H1 (cell line): ENCODE results near the gene LRRIQ3. TPM values are rescaled to one million over a fixed set of nuclear protein-coding genes. Genes with fewer than 3 reads are reported as not detected.

Experiments used
- CTCF ChIA-PET: fragments of 300-600 bp; sonication (Branson Sonifier 250); formaldehyde crosslinking; loops from one replicate; lab custom pipeline; 2021; ENCODE audit not compliant: partially characterized antibody; lab: Charles Lee
- POLR2A ChIA-PET: fragments of 300-600 bp; sonication (Branson Sonifier 250); formaldehyde crosslinking; loops from one replicate; lab custom pipeline; 2021; ENCODE audit warnings: inconsistent platforms; ENCODE audit not compliant: partially characterized antibody; lab: Charles Lee
- DNase-seq, 2 experiments: peaks; one replicate each; pipeline versions ENCODE4 v3.0.0 to v3.0.0-alpha.2; 2010 to 2022; ENCODE audit warnings: low spot score in 2 of 2, low read depth in 1 of 2, mixed read lengths in 1 of 2
- FAIRE-seq: peaks from 2 replicates; lab custom pipeline; 2011; peaks lifted over from hg19 to GRCh38; lab: Jason Lieb, UNC
- H2AFZ ChIP-seq: 2 replicates; pipeline ENCODE4 v1.8.1; 2012; ENCODE audit warnings: low read length, inconsistent platforms
- H2AK5ac ChIP-seq: 2 replicates; pipeline ENCODE4 v1.6.1; 2013; ENCODE audit warnings: low read depth, low read length
- H2BK120ac ChIP-seq: replicated peaks from 2 replicates; pipeline ENCODE3; 2013; ENCODE audit warnings: low read depth, low read length, inconsistent platforms
- H2BK12ac ChIP-seq: 2 replicates; pipeline ENCODE4 v1.6.1; 2013; ENCODE audit warnings: low read depth, low read length
- H2BK15ac ChIP-seq: 2 replicates; pipeline ENCODE4 v1.6.1; 2013; ENCODE audit warnings: low read length
- H2BK20ac ChIP-seq: 2 replicates; pipeline ENCODE4 v1.6.1; 2013; ENCODE audit warnings: low read length
- H2BK5ac ChIP-seq: 2 replicates; pipeline ENCODE4 v1.6.1; 2013; ENCODE audit warnings: low read depth, low read length
- H3K14ac ChIP-seq: 2 replicates; pipeline ENCODE4 v1.6.1; 2013; ENCODE audit warnings: inconsistent platforms; ENCODE audit not compliant: insufficient read length
- H3K18ac ChIP-seq: 2 replicates; pipeline ENCODE4 v1.6.1; 2013; ENCODE audit warnings: low read length; ENCODE audit errors: extremely low read depth
- H3K23ac ChIP-seq: 2 replicates; pipeline ENCODE4 v1.6.1; 2013; ENCODE audit warnings: inconsistent platforms; ENCODE audit not compliant: insufficient read length
- H3K23me2 ChIP-seq: 2 replicates; pipeline ENCODE4 v1.6.1; 2013; ENCODE audit warnings: low read depth, low read length
- H3K27ac ChIP-seq: 2 replicates; pipeline ENCODE4 v1.6.1; 2011; ENCODE audit warnings: low read depth, low read length, inconsistent platforms
- H3K27me3 ChIP-seq, 4 experiments: replicated peaks in 1 of 4; 1 replicate in 1 of 4; 2 replicates in 3 of 4; pipeline versions ENCODE4 v1.6.1 to v1.8.1; 2011 to 2013; ENCODE audit warnings: low read length in 3 of 4, mild to moderate bottlenecking in 3 of 4, inconsistent platforms in 2 of 4, mixed read lengths in 2 of 4, moderate library complexity in 1 of 4; ENCODE audit not compliant: control insufficient read depth in 3 of 4, insufficient read depth in 3 of 4; ENCODE audit errors: extremely low read depth in 1 of 4
- H3K36me3 ChIP-seq, 4 experiments: 2 replicates each; pipeline versions ENCODE4 v1.6.1 to v1.8.1; 2011 to 2013; ENCODE audit warnings: mild to moderate bottlenecking in 4 of 4, low read length in 3 of 4, moderate library complexity in 2 of 4, control low read depth in 1 of 4, inconsistent platforms in 1 of 4; ENCODE audit not compliant: insufficient read depth in 4 of 4, control insufficient read depth in 2 of 4
- H3K4ac ChIP-seq: replicated peaks from 2 replicates; pipeline ENCODE3; 2013; ENCODE audit warnings: low read length, low read depth, mixed read lengths, inconsistent platforms; ENCODE audit not compliant: insufficient read length
- H3K4me1 ChIP-seq, 4 experiments: replicated peaks in 1 of 4; 1 replicate in 1 of 4; 2 replicates in 3 of 4; pipeline versions ENCODE4 v1.6.1 to v1.8.1; 2011 to 2013; ENCODE audit warnings: low read length in 3 of 4, inconsistent platforms in 2 of 4, mixed read lengths in 1 of 4; ENCODE audit not compliant: insufficient read depth in 4 of 4, control insufficient read depth in 3 of 4
- H3K4me2 ChIP-seq, 2 experiments: 2 replicates each; pipeline versions ENCODE4 v1.6.1 to v1.8.1; 2011 to 2013; ENCODE audit warnings: low read depth in 2 of 2, low read length in 2 of 2, control low read depth in 1 of 2, inconsistent platforms in 1 of 2, mild to moderate bottlenecking in 1 of 2; ENCODE audit not compliant: insufficient read depth in 1 of 2
- H3K4me3 ChIP-seq, 4 experiments: fragments of 200-600, 300-600 bp in 1 of 4; sonication (generic), shearing (Covaris generic), sonication (Bioruptor Twin) in 1 of 4; 2 replicates each; pipeline versions ENCODE4 v1.5.1 to v1.8.1; 2011 to 2016; ENCODE audit warnings: low read length in 4 of 4, low read depth in 3 of 4, control low read depth in 2 of 4, inconsistent platforms in 2 of 4, mild to moderate bottlenecking in 2 of 4, mixed read lengths in 1 of 4, moderate library complexity in 1 of 4; ENCODE audit not compliant: insufficient read depth in 2 of 4; ENCODE audit errors: extremely low read depth in 1 of 4
- H3K56ac ChIP-seq: replicated peaks from 2 replicates; pipeline ENCODE3; 2013; ENCODE audit warnings: low read depth, mild to moderate bottlenecking, mixed read lengths, low read length, inconsistent platforms; ENCODE audit not compliant: insufficient read length
- H3K79me1 ChIP-seq: 2 replicates; pipeline ENCODE4 v1.6.1; 2013; ENCODE audit warnings: low read depth, low read length, control low read depth
- H3K79me2 ChIP-seq, 2 experiments: 2 replicates each; pipeline versions ENCODE4 v1.6.1 to v1.8.1; 2012 to 2013; ENCODE audit warnings: low read length in 2 of 2, mild to moderate bottlenecking in 2 of 2, inconsistent platforms in 1 of 2; ENCODE audit not compliant: insufficient read depth in 2 of 2, control insufficient read depth in 1 of 2
- H3K9ac ChIP-seq, 4 experiments: replicated peaks in 1 of 4; 1 replicate in 1 of 4; 2 replicates in 3 of 4; pipeline versions ENCODE4 v1.6.1 to v1.8.1; 2011 to 2013; ENCODE audit warnings: low read depth in 3 of 4, low read length in 3 of 4, control low read depth in 2 of 4, mild to moderate bottlenecking in 2 of 4, moderate library complexity in 2 of 4, inconsistent platforms in 1 of 4; ENCODE audit errors: extremely low read depth in 1 of 4
- H3K9me3 ChIP-seq, 2 experiments: 2 replicates each; pipeline versions ENCODE4 v1.6.1 to v1.8.1; 2012 to 2013; ENCODE audit warnings: mild to moderate bottlenecking in 2 of 2, moderate library complexity in 2 of 2, control low read depth in 1 of 2, inconsistent platforms in 1 of 2, low read depth in 1 of 2, low read length in 1 of 2, mixed read lengths in 1 of 2; ENCODE audit not compliant: insufficient read depth in 2 of 2
- H4K20me1 ChIP-seq, 2 experiments: replicated peaks in 1 of 2; 2 replicates each; pipeline versions ENCODE3 to v1.8.1; 2011 to 2013; ENCODE audit warnings: inconsistent platforms in 2 of 2, low read length in 2 of 2, mild to moderate bottlenecking in 1 of 2; ENCODE audit not compliant: insufficient read depth in 2 of 2, control insufficient read depth in 1 of 2
- H4K5ac ChIP-seq: 2 replicates; pipeline ENCODE4 v1.6.1; 2013; ENCODE audit warnings: low read length, low read depth, mixed read lengths, inconsistent platforms; ENCODE audit not compliant: insufficient read length
- H4K8ac ChIP-seq: 2 replicates; pipeline ENCODE4 v1.8.0; 2013; ENCODE audit warnings: mild to moderate bottlenecking, moderate library complexity, low read length, inconsistent platforms; ENCODE audit not compliant: insufficient read depth; ENCODE audit errors: extremely low read depth
- H4K91ac ChIP-seq: replicated peaks from 2 replicates; pipeline ENCODE3; 2013; ENCODE audit warnings: low read length, mixed read lengths, inconsistent platforms; ENCODE audit not compliant: insufficient read length
- BRCA1 ChIP-seq: IDR thresholded peaks from 2 replicates; pipeline ENCODE4 v1.6.1; 2012; ENCODE audit warnings: low read depth, low read length, improper control_type of control experiment
- CBX8 ChIP-seq: fragments of 300-800, 300-1000 bp; sonication (generic); IDR thresholded peaks from 2 replicates; pipeline ENCODE4 v1.7.1; 2016; ENCODE audit warnings: low read depth, low read length, borderline replicate concordance
- CHD1 ChIP-seq: IDR thresholded peaks from 2 replicates; pipeline ENCODE4 v1.6.1; 2012; ENCODE audit warnings: low read depth, low read length, improper control_type of control experiment
- CHD2 ChIP-seq: IDR thresholded peaks from 2 replicates; pipeline ENCODE4 v1.6.1; 2012; ENCODE audit warnings: low read length, improper control_type of control experiment
- EZH2 ChIP-seq: fragments of 200-600 bp; sonication (generic); IDR thresholded peaks from 2 replicates; pipeline ENCODE4 v1.7.1; 2012; ENCODE audit warnings: low read depth, mild to moderate bottlenecking, moderate library complexity, low read length, inconsistent platforms; ENCODE audit not compliant: severe bottlenecking
- KDM1A ChIP-seq: fragments of 200-600, 300-600 bp; sonication (generic); IDR thresholded peaks from 2 replicates; pipeline ENCODE4 v1.7.1; 2016; ENCODE audit warnings: mild to moderate bottlenecking, low read length, borderline replicate concordance
- MAFK ChIP-seq: IDR thresholded peaks from 2 replicates; pipeline ENCODE4 v1.6.1; 2012; ENCODE audit warnings: low read depth, mild to moderate bottlenecking, improper control_type of control experiment, low read length
- POLR2AphosphoS5 ChIP-seq: IDR thresholded peaks from 2 replicates; pipeline ENCODE4 v1.6.1; 2011; ENCODE audit warnings: low read depth, low read length
- SIRT6 ChIP-seq: IDR thresholded peaks from one replicate; pipeline ENCODE4 v1.7.1; 2012; ENCODE audit warnings: low read length, inconsistent platforms
- SIX5 ChIP-seq: IDR thresholded peaks from 2 replicates; pipeline ENCODE4 v1.6.1; 2011; ENCODE audit warnings: mild to moderate bottlenecking, low read depth, low read length
- TAF7 ChIP-seq: optimal IDR thresholded peaks from 2 replicates; pipeline ENCODE3; 2011; ENCODE audit warnings: low read depth, mild to moderate bottlenecking, inconsistent platforms, low read length, moderate library complexity, borderline replicate concordance
- WGBS, 2 experiments: shearing (Covaris generic) in 1 of 2; methylation state at CpG; one replicate each; pipeline versions ENCODE4 v1.1.6 to v1.1.7; 2013 to 2015; ENCODE audit warnings: low lambda C conversion rate in 2 of 2, mixed read lengths in 2 of 2, inconsistent platforms in 1 of 2, low coverage in 1 of 2, missing lambda C conversion rate in 1 of 2; ENCODE audit not compliant: insufficient replicate concordance in 2 of 2, insufficient coverage in 1 of 2, insufficient read length in 1 of 2; ENCODE audit errors: extremely low coverage in 1 of 2, missing lambda C conversion rate in 1 of 2; 5-methylcytosine and 5-hydroxymethylcytosine counted together
- polyA plus RNA-seq, 7 experiments: library from polyadenylated mRNA; depleted of rRNA in 3 of 7; stranded (reverse) in 5 of 7; unstranded in 2 of 7; fragments of >200 nt in 5 of 7; fragments of 200-250 nt in 2 of 7; gene quantifications; 1 replicate in 5 of 7; 2 replicates in 1 of 7; 4 replicates in 1 of 7; pipeline versions ENCODE4 v1.2.1 to v1.2.3, GENCODE V29; 2011 to 2013; ENCODE audit warnings: missing spikeins in 2 of 7, mixed read lengths in 2 of 7
- total RNA-seq: library from RNA; stranded (reverse); fragmentation: NEBNext Ultra II Directional; extraction: Animal tissue kit (Norgen Biotek cat#: 25700); gene quantifications from 2 replicates; pipeline ENCODE4 v1.2.1, GENCODE V29; 2021
- TF ChIP-seq, protein P1 (sequence below): IDR thresholded peaks from 2 replicates; pipeline ENCODE4 v1.6.1; 2012; ENCODE audit warnings: inconsistent platforms
- TF ChIP-seq, protein P2 (sequence below), 3 experiments: IDR thresholded peaks; 1 replicate in 2 of 3; 2 replicates in 1 of 3; pipeline versions ENCODE4 v1.5.1 to v1.6.1; 2011; ENCODE audit warnings: low read length in 3 of 3, mild to moderate bottlenecking in 3 of 3, inconsistent platforms in 2 of 3, low read depth in 1 of 3, moderate library complexity in 1 of 3; ENCODE audit not compliant: insufficient read depth in 1 of 3; ENCODE audit errors: control extremely low read depth in 1 of 3

Gene LRRIQ3
- total and polyA plus RNA-seq, 2 of the 8 experiments (the other 6 are each of a cell fraction or from before 2014, with no cell fraction given), result 0.08 to 0.19 TPM

GRCh38 chr1:74222701-74223100, 24.7 kb upstream of the LRRIQ3 start:
- Histone ChIP-seq H3K79me2 (no peaks in the 10 kb centered on the region), H4K20me1 (no peaks in the 10 kb centered on the region), H3K23me2 (no peaks in the 10 kb centered on the region), H3K4me2 (no peak overlapping the region), H3K4me1 (no peaks in the 10 kb centered on the region), H4K5ac (no peak overlapping the region), H3K9me3 (no peaks in the 10 kb centered on the region), H3K14ac (no peak overlapping the region), H2AK5ac (no peak overlapping the region), H4K91ac (no peak overlapping the region), H3K79me1 (no peaks in the 10 kb centered on the region), H2BK15ac (no peak overlapping the region), H3K27me3 (no peaks in the 10 kb centered on the region), H2BK5ac (no peak overlapping the region), H3K56ac (no peak overlapping the region), H2BK120ac (no peak overlapping the region), H2AFZ (no peak overlapping the region), H3K23ac (no peak overlapping the region), H2BK20ac (no peak overlapping the region), H3K27ac (no peak overlapping the region), H2BK12ac (no peak overlapping the region), H3K36me3 (no peaks in the 10 kb centered on the region), H3K9ac (no peak overlapping the region), H3K4me3 (no peak overlapping the region), H4K8ac (no peak overlapping the region), H3K18ac (no peak overlapping the region), H3K4ac (no peak overlapping the region)
- FAIRE-seq, result no peak
- ChIA-PET CTCF (interaction anchor here (0.8 to 1.2 kb wide), 5 partner anchors 10 to 548 kb away, joined by 3 read pairs; no protein-coding TSS in a partner anchor), POLR2A (no interaction called here)
- WGBS, 2 experiments, result 97% methylated on average over 5 of the region's 5 CpGs; no CpG with 5 or more reads in 1 of the 2 experiments
- no peak for DNase-seq
- TF ChIP-seq TAF7 (no peak), KDM1A (no peak), CHD1 (no peak), CBX8 (no peak), CHD2 (no peak), SIRT6 (no peak), EZH2 (no peak), MAFK (no peak), POLR2AphosphoS5 (no peak), SIX5 (no peak), BRCA1 (no peak)
- TF ChIP-seq, protein P1, sequence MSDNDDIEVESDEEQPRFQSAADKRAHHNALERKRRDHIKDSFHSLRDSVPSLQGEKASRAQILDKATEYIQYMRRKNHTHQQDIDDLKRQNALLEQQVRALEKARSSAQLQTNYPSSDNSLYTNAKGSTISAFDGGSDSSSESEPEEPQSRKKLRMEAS, result no peak
- TF ChIP-seq, protein P2, sequence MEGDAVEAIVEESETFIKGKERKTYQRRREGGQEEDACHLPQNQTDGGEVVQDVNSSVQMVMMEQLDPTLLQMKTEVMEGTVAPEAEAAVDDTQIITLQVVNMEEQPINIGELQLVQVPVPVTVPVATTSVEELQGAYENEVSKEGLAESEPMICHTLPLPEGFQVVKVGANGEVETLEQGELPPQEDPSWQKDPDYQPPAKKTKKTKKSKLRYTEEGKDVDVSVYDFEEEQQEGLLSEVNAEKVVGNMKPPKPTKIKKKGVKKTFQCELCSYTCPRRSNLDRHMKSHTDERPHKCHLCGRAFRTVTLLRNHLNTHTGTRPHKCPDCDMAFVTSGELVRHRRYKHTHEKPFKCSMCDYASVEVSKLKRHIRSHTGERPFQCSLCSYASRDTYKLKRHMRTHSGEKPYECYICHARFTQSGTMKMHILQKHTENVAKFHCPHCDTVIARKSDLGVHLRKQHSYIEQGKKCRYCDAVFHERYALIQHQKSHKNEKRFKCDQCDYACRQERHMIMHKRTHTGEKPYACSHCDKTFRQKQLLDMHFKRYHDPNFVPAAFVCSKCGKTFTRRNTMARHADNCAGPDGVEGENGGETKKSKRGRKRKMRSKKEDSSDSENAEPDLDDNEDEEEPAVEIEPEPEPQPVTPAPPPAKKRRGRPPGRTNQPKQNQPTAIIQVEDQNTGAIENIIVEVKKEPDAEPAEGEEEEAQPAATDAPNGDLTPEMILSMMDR (IDR thresholded peaks at IDR 0.05; ENCODE audit: control extremely low read depth in 1 of 3, insufficient read depth in 1 of 3, low read depth in 1 of 3, low read length in 3 of 3), result no peak
